CD14-positive monocyte (primary cell): Measurements from ENCODE around the gene C3orf33. TPM values are rescaled to one million over a fixed set of nuclear protein-coding genes. Genes with fewer than 3 reads are reported as not detected.
"Not testable (repeated sequence)": the region's sequence is repeated elsewhere in the genome, so short reads cannot be mapped to it uniquely, and the experiment has no call there.

ENCODE experiments used
- DNase-seq, 3 donors: peaks; one replicate each; pipeline ENCODE4 v3.0.0-alpha.2; 2011 to 2022
- H2AFZ ChIP-seq: 2 replicates; pipeline ENCODE4 v1.6.0; 2012; ENCODE audit warnings: mild to moderate bottlenecking, low read depth, low read length, inconsistent platforms; ENCODE audit not compliant: insufficient read depth, poor library complexity, severe bottlenecking
- H3K27ac ChIP-seq, 2 donors: 1 replicate in 1 of 2; 2 replicates in 1 of 2; pipeline ENCODE4 v1.5.1; 2012 to 2013; ENCODE audit warnings: low read length in 2 of 2, control low read depth in 1 of 2, inconsistent platforms in 1 of 2, low read depth in 1 of 2, mild to moderate bottlenecking in 1 of 2
- H3K27me3 ChIP-seq, 2 donors: one replicate each; pipeline versions ENCODE4 v1.6.0 to v1.6.1; 2011 to 2013; ENCODE audit warnings: low read length in 2 of 2; ENCODE audit not compliant: control insufficient read depth in 2 of 2, insufficient read depth in 2 of 2
- H3K36me3 ChIP-seq, 2 donors: replicated peaks in 1 of 2; 1 replicate in 1 of 2; 2 replicates in 1 of 2; pipeline versions ENCODE4 v1.5.1 to v1.6.1; 2012 to 2013; ENCODE audit warnings: low read length in 2 of 2, control low read depth in 1 of 2, inconsistent platforms in 1 of 2, mild to moderate bottlenecking in 1 of 2; ENCODE audit not compliant: insufficient read depth in 2 of 2, control insufficient read depth in 1 of 2
- H3K4me1 ChIP-seq, 2 donors: 1 replicate in 1 of 2; 2 replicates in 1 of 2; pipeline versions ENCODE4 v1.5.1 to v1.6.1; 2012 to 2013; ENCODE audit warnings: low read length in 2 of 2, control low read depth in 1 of 2, inconsistent platforms in 1 of 2, mild to moderate bottlenecking in 1 of 2, moderate library complexity in 1 of 2; ENCODE audit not compliant: insufficient read depth in 2 of 2, control insufficient read depth in 1 of 2
- H3K4me2 ChIP-seq: replicated peaks from 2 replicates; pipeline ENCODE3; 2012; ENCODE audit warnings: low read length, moderate library complexity, mild to moderate bottlenecking; ENCODE audit not compliant: poor library complexity, severe bottlenecking; ENCODE audit errors: extremely low read depth
- H3K4me3 ChIP-seq, 3 experiments: fragments of 200-600 bp in 1 of 3; sonication (generic) in 1 of 3; replicated peaks in 1 of 3; 1 replicate in 2 of 3; 2 replicates in 1 of 3; pipeline ENCODE4 v1.5.1; 2011 to 2013; ENCODE audit warnings: low read length in 3 of 3, mild to moderate bottlenecking in 3 of 3, control low read depth in 2 of 3, low read depth in 2 of 3, inconsistent platforms in 1 of 3, moderate library complexity in 1 of 3
- H3K79me2 ChIP-seq: 2 replicates; pipeline ENCODE4 v1.6.0; 2012; ENCODE audit warnings: mild to moderate bottlenecking, control low read depth, inconsistent platforms, low read length, moderate library complexity; ENCODE audit not compliant: insufficient read depth
- H3K9ac ChIP-seq: 2 replicates; pipeline ENCODE4 v1.6.0; 2017; ENCODE audit warnings: low read length, mild to moderate bottlenecking; ENCODE audit not compliant: insufficient read depth, poor library complexity, severe bottlenecking
- H3K9me3 ChIP-seq, 2 donors: replicated peaks in 1 of 2; 1 replicate in 1 of 2; 2 replicates in 1 of 2; pipeline versions ENCODE4 v1.5.1 to v1.6.1; 2012 to 2013; ENCODE audit warnings: low read length in 2 of 2, control low read depth in 1 of 2; ENCODE audit not compliant: control insufficient read depth in 1 of 2, insufficient read depth in 1 of 2
- H4K20me1 ChIP-seq: 2 replicates; pipeline ENCODE4 v1.6.0; 2012; ENCODE audit warnings: mild to moderate bottlenecking, low read length, control low read depth, moderate library complexity; ENCODE audit not compliant: insufficient read depth
- H3K27ac Mint-ChIP-seq, 7 donors: one replicate each; pipeline ENCODE4 v1.8.0; 2020; ENCODE audit warnings: mild to moderate bottlenecking in 7 of 7, mixed read lengths in 7 of 7, moderate library complexity in 6 of 7, inconsistent platforms in 2 of 7
- H3K27me3 Mint-ChIP-seq, 3 donors: one replicate each; pipeline ENCODE4 v1.8.0; 2021 to 2022; ENCODE audit warnings: low read depth in 3 of 3, mild to moderate bottlenecking in 3 of 3, mixed read lengths in 3 of 3, moderate library complexity in 3 of 3, inconsistent platforms in 1 of 3
- H3K36me3 Mint-ChIP-seq, 2 donors: one replicate each; pipeline ENCODE4 v1.8.0; 2020; ENCODE audit warnings: mixed read lengths in 2 of 2, inconsistent platforms in 1 of 2, mild to moderate bottlenecking in 1 of 2
- H3K4me1 Mint-ChIP-seq: one replicate; pipeline ENCODE4 v1.8.0; 2020; ENCODE audit warnings: mild to moderate bottlenecking, mixed read lengths
- H3K4me3 Mint-ChIP-seq, 2 donors: one replicate each; pipeline ENCODE4 v1.8.0; 2020; ENCODE audit warnings: mild to moderate bottlenecking in 2 of 2, mixed read lengths in 2 of 2, moderate library complexity in 1 of 2
- H3K9me3 Mint-ChIP-seq, 7 donors: one replicate each; pipeline ENCODE4 v1.8.0; 2020 to 2022; ENCODE audit warnings: mixed read lengths in 7 of 7, mild to moderate bottlenecking in 6 of 7, moderate library complexity in 6 of 7, inconsistent platforms in 2 of 7
- intact Hi-C, 2 donors: fragments of 100-400 bp; cut with micrococcal nuclease; formaldehyde crosslinking; loops; one replicate each; pipeline versions ENCODE4 v1.15.0 to v1.15.1; 2023
- polyA plus RNA-seq, 3 donors: library from polyadenylated mRNA; depleted of rRNA in 1 of 3; unstranded in 2 of 3; stranded (reverse) in 1 of 3; fragments of 300-500 nt in 2 of 3; fragments of >200 nt in 1 of 3; fragmentation: Illumina TruSeq in 2 of 3; gene quantifications; 1 replicate in 2 of 3; 2 replicates in 1 of 3; pipeline ENCODE4 v1.2.3, GENCODE V29; 2012 to 2021
- TF ChIP-seq, protein P1 (sequence below): fragments of 200-600 bp; IDR thresholded peaks from one replicate; pipeline ENCODE4 v1.8.0; 2022; ENCODE audit warnings: antibody characterized with exemption, mild to moderate bottlenecking

The C3orf33 gene
- polyA plus RNA-seq, 3 donors, result 0.34 to 0.97 (median 0.49) TPM

DNA sequence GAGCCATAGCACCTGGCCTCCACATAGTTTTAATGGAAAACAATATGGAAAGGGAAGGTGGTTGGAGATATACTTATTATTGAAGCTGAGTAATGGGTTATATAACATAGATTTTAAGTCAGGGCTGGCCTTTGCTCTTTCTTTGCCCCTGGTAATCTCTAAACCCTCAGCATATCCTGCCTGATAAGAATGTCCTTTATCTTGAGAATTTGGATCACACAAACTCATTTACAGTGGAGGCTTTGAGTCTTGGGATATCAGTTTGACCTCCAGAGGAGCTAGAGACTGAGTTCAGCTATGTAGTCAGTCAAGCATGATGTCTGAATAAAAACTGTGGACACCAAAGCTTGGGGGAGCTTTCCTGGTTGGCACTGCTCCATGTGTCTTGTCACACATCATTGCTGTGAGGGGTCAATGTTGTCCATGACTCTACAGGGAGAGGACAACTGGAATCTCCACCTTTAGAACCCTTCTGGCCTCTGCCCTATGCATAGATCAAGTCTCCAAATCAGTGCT is 9.0 kb upstream of the C3orf33 start:
- no peak for DNase-seq
- peaks cover 1 to 3% of the 10 kb centered on the region in 2 donors for H3K36me3 Mint-ChIP-seq
- H3K4me2 ChIP-seq, result no peak overlapping the region
- H3K4me1 ChIP-seq, result no peaks in the 10 kb centered on the region
- TF ChIP-seq, protein P1, sequence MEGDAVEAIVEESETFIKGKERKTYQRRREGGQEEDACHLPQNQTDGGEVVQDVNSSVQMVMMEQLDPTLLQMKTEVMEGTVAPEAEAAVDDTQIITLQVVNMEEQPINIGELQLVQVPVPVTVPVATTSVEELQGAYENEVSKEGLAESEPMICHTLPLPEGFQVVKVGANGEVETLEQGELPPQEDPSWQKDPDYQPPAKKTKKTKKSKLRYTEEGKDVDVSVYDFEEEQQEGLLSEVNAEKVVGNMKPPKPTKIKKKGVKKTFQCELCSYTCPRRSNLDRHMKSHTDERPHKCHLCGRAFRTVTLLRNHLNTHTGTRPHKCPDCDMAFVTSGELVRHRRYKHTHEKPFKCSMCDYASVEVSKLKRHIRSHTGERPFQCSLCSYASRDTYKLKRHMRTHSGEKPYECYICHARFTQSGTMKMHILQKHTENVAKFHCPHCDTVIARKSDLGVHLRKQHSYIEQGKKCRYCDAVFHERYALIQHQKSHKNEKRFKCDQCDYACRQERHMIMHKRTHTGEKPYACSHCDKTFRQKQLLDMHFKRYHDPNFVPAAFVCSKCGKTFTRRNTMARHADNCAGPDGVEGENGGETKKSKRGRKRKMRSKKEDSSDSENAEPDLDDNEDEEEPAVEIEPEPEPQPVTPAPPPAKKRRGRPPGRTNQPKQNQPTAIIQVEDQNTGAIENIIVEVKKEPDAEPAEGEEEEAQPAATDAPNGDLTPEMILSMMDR, result no peak
- H2AFZ ChIP-seq, result no peak overlapping the region
- H3K9me3 ChIP-seq, result no peaks in the 10 kb centered on the region
- peaks cover 0 to 2% (median 2%) of the 10 kb centered on the region in 3 donors for H3K27me3 Mint-ChIP-seq
- H3K27ac ChIP-seq, result no peak overlapping the region
- no peaks in the 10 kb centered on the region for H3K36me3 ChIP-seq
- H3K27me3 ChIP-seq, result no peaks in the 10 kb centered on the region
- H3K27ac Mint-ChIP-seq, result no peak overlapping the region
- H4K20me1 ChIP-seq, result no peaks in the 10 kb centered on the region
- intact Hi-C loops, result no loop called here
- no peak overlapping the region for H3K4me3 ChIP-seq
- no peak overlapping the region for H3K4me3 Mint-ChIP-seq
- no peaks in the 10 kb centered on the region for H3K4me1 Mint-ChIP-seq
- H3K79me2 ChIP-seq, result no peaks in the 10 kb centered on the region
- H3K9me3 Mint-ChIP-seq, result peaks cover 0 to 3% (median 1%) of the 10 kb centered on the region in 7 donors
- no peak overlapping the region for H3K9ac ChIP-seq

- H3K27ac Mint-ChIP-seq, H3K4me1 Mint-ChIP-seq, H3K79me2 ChIP-seq, H3K27me3 ChIP-seq, H3K36me3 Mint-ChIP-seq, H3K9me3 ChIP-seq, intact Hi-C loops, H3K27ac ChIP-seq, H2AFZ ChIP-seq, H3K4me1 ChIP-seq, H3K9me3 Mint-ChIP-seq, H4K20me1 ChIP-seq, DNase-seq, H3K4me3 ChIP-seq, H3K9ac ChIP-seq, H3K36me3 ChIP-seq, H3K4me3 Mint-ChIP-seq, H3K27me3 Mint-ChIP-seq, H3K4me2 ChIP-seq: not testable (repeated sequence)
These were observed 7.1 kb upstream of the C3orf33 start for GRCh38 chr3:155813224-155813623.
